WTC11 (cell line): ENCODE measurements around the gene XKR7. TPM values are rescaled to one million over a fixed set of nuclear protein-coding genes. Genes with fewer than 3 reads are reported as not detected.
A peak's percentile ranks its signal among the peaks of the same experiment; 100 is the strongest.

Experiments used
- ATAC-seq: fragments of 200-7000 bp; cut with Tn5 transposase; 2 replicates; pipeline ENCODE4 v1.10.0; 2021; ENCODE audit warnings: mild to moderate bottlenecking, moderate library complexity
- CTCF ChIA-PET: fragments of 300-600 bp; sonication (Branson Sonifier 250); formaldehyde crosslinking; loops from one replicate; lab custom pipeline; 2021; ENCODE audit warnings: antibody characterized with exemption; lab: Charles Lee
- POLR2A ChIA-PET: fragments of 350-600 bp; sonication (Branson Sonifier 250); formaldehyde crosslinking; loops from one replicate; lab custom pipeline; 2021; ENCODE audit warnings: antibody characterized with exemption; lab: Charles Lee
- DNase-seq: peaks from one replicate; pipeline ENCODE4 v3.0.0; 2021; ENCODE audit warnings: low spot score
- H3K27ac Mint-ChIP-seq: 2 replicates; pipeline ENCODE4 v1.8.0; 2021; ENCODE audit warnings: mixed read lengths
- H3K27me3 Mint-ChIP-seq: 2 replicates; pipeline ENCODE4 v1.8.0; 2021; ENCODE audit warnings: low read depth, mild to moderate bottlenecking, moderate library complexity, mixed read lengths
- H3K36me3 Mint-ChIP-seq: 2 replicates; pipeline ENCODE4 v1.8.0; 2021; ENCODE audit warnings: mixed read lengths
- H3K4me1 Mint-ChIP-seq: 2 replicates; pipeline ENCODE4 v1.8.0; 2022; ENCODE audit warnings: mixed read lengths
- H3K4me3 Mint-ChIP-seq: 2 replicates; pipeline ENCODE4 v1.8.0; 2021; ENCODE audit warnings: mild to moderate bottlenecking, moderate library complexity, mixed read lengths
- H3K9me3 Mint-ChIP-seq: 2 replicates; pipeline ENCODE4 v1.8.0; 2021; ENCODE audit warnings: mixed read lengths
- AFF4 ChIP-seq: sonication (generic); formaldehyde crosslinking; IDR thresholded peaks from 2 replicates; pipeline ENCODE4 v1.8.1; 2023; ENCODE audit warnings: mild to moderate bottlenecking, missing genetic modification reagents, borderline replicate concordance
- CDX4 ChIP-seq: fragments of 250-450 bp; sonication (Bioruptor Pico); IDR thresholded peaks from 2 replicates; pipeline ENCODE4 v1.9.0; 2021; ENCODE audit warnings: moderate library complexity, mild to moderate bottlenecking, inconsistent platforms, borderline replicate concordance
- FOXK1 ChIP-seq: sonication (generic); formaldehyde crosslinking; IDR thresholded peaks from 2 replicates; pipeline ENCODE4 v1.8.0; 2022; ENCODE audit warnings: mild to moderate bottlenecking, moderate library complexity, missing genetic modification reagents
- FOXP4 ChIP-seq: sonication (generic); formaldehyde crosslinking; IDR thresholded peaks from 2 replicates; pipeline ENCODE4 v1.8.0; 2022; ENCODE audit warnings: mild to moderate bottlenecking, missing genetic modification reagents
- GABPB1 ChIP-seq: sonication (generic); formaldehyde crosslinking; IDR thresholded peaks from 2 replicates; pipeline ENCODE4 v1.8.1; 2023; ENCODE audit warnings: mild to moderate bottlenecking, missing genetic modification reagents
- GRHL2 ChIP-seq: fragments of 250-450 bp; sonication (Bioruptor Pico); IDR thresholded peaks from 2 replicates; pipeline ENCODE4 v1.8.0; 2022; ENCODE audit warnings: mild to moderate bottlenecking, moderate library complexity; ENCODE audit not compliant: insufficient replicate concordance, severe bottlenecking
- KAT7 ChIP-seq: sonication (generic); formaldehyde crosslinking; IDR thresholded peaks from 2 replicates; pipeline ENCODE4 v1.8.1; 2023; ENCODE audit warnings: missing genetic modification reagents, mild to moderate bottlenecking, borderline replicate concordance
- MAX ChIP-seq: sonication (generic); formaldehyde crosslinking; IDR thresholded peaks from 2 replicates; pipeline ENCODE4 v1.8.0; 2022; ENCODE audit warnings: mild to moderate bottlenecking, missing genetic modification reagents
- MLX ChIP-seq: sonication (generic); formaldehyde crosslinking; IDR thresholded peaks from 2 replicates; pipeline ENCODE4 v1.8.1; 2023; ENCODE audit warnings: mild to moderate bottlenecking, missing genetic modification reagents, moderate library complexity
- NFYB ChIP-seq: sonication (generic); formaldehyde crosslinking; conservative IDR thresholded peaks from 2 replicates; pipeline ENCODE4 v1.8.0; 2022; ENCODE audit warnings: low read depth, missing genetic modification reagents
- NR3C1 ChIP-seq: sonication (generic); formaldehyde crosslinking; conservative IDR thresholded peaks from 2 replicates; pipeline ENCODE4 v1.8.1; 2023; ENCODE audit warnings: low read depth, mild to moderate bottlenecking, missing genetic modification reagents
- SOX15 ChIP-seq: fragments of 250-450 bp; sonication (Bioruptor Pico); IDR thresholded peaks from 2 replicates; pipeline ENCODE4 v1.9.0; 2021; ENCODE audit warnings: mild to moderate bottlenecking
- SP1 ChIP-seq: sonication (generic); formaldehyde crosslinking; conservative IDR thresholded peaks from 2 replicates; pipeline ENCODE4 v1.8.1; 2022; ENCODE audit warnings: missing genetic modification reagents
- ZBTB21 ChIP-seq: sonication (generic); formaldehyde crosslinking; IDR thresholded peaks from 2 replicates; pipeline ENCODE4 v1.8.1; 2023; ENCODE audit warnings: mild to moderate bottlenecking, missing genetic modification reagents, borderline replicate concordance
- ZNF138 ChIP-seq: sonication (generic); formaldehyde crosslinking; conservative IDR thresholded peaks from 2 replicates; pipeline ENCODE4 v1.8.1; 2022; ENCODE audit warnings: mild to moderate bottlenecking, moderate library complexity, missing genetic modification reagents
- ZNF219 ChIP-seq: sonication (generic); formaldehyde crosslinking; IDR thresholded peaks from 2 replicates; pipeline ENCODE4 v1.8.0; 2023; ENCODE audit warnings: missing genetic modification reagents, mild to moderate bottlenecking, borderline replicate concordance
- ZNF263 ChIP-seq: sonication (generic); formaldehyde crosslinking; IDR thresholded peaks from 2 replicates; pipeline ENCODE4 v1.8.1; 2022; ENCODE audit warnings: low read depth, mild to moderate bottlenecking, moderate library complexity, missing genetic modification reagents
- ZNF425 ChIP-seq: fragments of 250-450 bp; sonication (Bioruptor Pico); conservative IDR thresholded peaks from 2 replicates; pipeline ENCODE4 v1.9.0; 2021; ENCODE audit warnings: mild to moderate bottlenecking
- ZNF532 ChIP-seq: fragments of 250-450 bp; sonication (Bioruptor Pico); IDR thresholded peaks from 2 replicates; pipeline ENCODE4 v1.9.0; 2021; ENCODE audit warnings: mild to moderate bottlenecking, borderline replicate concordance
- total RNA-seq: library from RNA; stranded (reverse); gene quantifications from 3 replicates; pipeline ENCODE4 v1.2.3, GENCODE V29; 2021

XKR7 gene
- total RNA-seq, 1 experiment from 2014 or later, result 2.5 TPM

GRCh38 chr20:32013326-32013725 lies 45.4 kb downstream of the XKR7 start:
- H3K27ac Mint-ChIP-seq, result no peak overlapping the region
- TF ChIP-seq GABPB1 (no peak), KAT7 (no peak), AFF4 (CRISPR knock-in tag) (no peak), SOX15 (CRISPR knock-in tag) (no peak), NFYB (CRISPR knock-in tag) (no peak), GRHL2 (CRISPR knock-in tag) (no peak), ZNF219 (CRISPR knock-in tag) (no peak), ZNF425 (CRISPR knock-in tag) (no peak), ZNF532 (CRISPR knock-in tag) (no peak), MLX (CRISPR knock-in tag) (no peak)
- TF ChIP-seq, all 79 proteins: peak for 0
- ChIA-PET POLR2A (no interaction called here), CTCF (interaction anchor here (0.6 to 1.8 kb wide), 6 partner anchors 18 to 167 kb away, joined by 3 to 9 read pairs (median 5); partner anchors contain the start of gene PDRG1)
- H3K27me3 Mint-ChIP-seq, result peaks cover 16% of the 10 kb centered on the region
- no peak overlapping the region for H3K4me3 Mint-ChIP-seq
- peaks cover 49% of the 10 kb centered on the region for H3K4me1 Mint-ChIP-seq
- ATAC-seq, result no peak
- DNase-seq, result no peak
- no peaks in the 10 kb centered on the region for H3K36me3 Mint-ChIP-seq
- H3K9me3 Mint-ChIP-seq, result no peaks in the 10 kb centered on the region

- no peaks in the 10 kb centered on the region for H3K9me3 Mint-ChIP-seq
- peak overlapping the region; percentile 89 for H3K4me3 Mint-ChIP-seq
- H3K36me3 Mint-ChIP-seq, result 0 out of 2 replicates have a peak, but pooled peaks cover 3% of the 10 kb centered on the region
- H3K4me1 Mint-ChIP-seq, result peaks cover 35% of the 10 kb centered on the region
- ATAC-seq, result peak; percentile 67
- ChIA-PET POLR2A (interaction anchor here (0.6 to 1.2 kb wide), 7 partner anchors 10 to 340 kb away, joined by 3 to 8 read pairs (median 4); partner anchors contain the start of genes ASXL1 and PDRG1), CTCF (interaction anchor here (0.6 to 2.6 kb wide), 58 partner anchors 8 to 1658 kb away, joined by 3 to 51 read pairs (median 4); partner anchors contain the start of genes HCK, PDRG1, TM9SF4 and XKR7)
- peaks cover 16% of the 10 kb centered on the region for H3K27me3 Mint-ChIP-seq
- H3K27ac Mint-ChIP-seq, result peak overlapping the region; percentile 83
- DNase-seq, result peak; percentile 93
- TF ChIP-seq ZBTB21 (peak; percentile 72; the same call in 1 of the 2 replicates), FOXK1 (CRISPR knock-in tag) (0 out of 2 replicates have a peak, but pooled peaks have one; percentile 34), ZNF138 (CRISPR knock-in tag) (no peak; the same call in 1 of the 2 replicates), FOXP4 (peak; percentile 38; the same call in 1 of the 2 replicates), CDX4 (CRISPR knock-in tag) (no peak), SP1 (CRISPR knock-in tag) (0 out of 2 replicates have a peak, but pooled peaks have one; percentile 44), ZNF263 (CRISPR knock-in tag) (no peak), NR3C1 (no peak), MAX (peak; percentile 50; the same call in 1 of the 2 replicates)
Observed at GRCh38 chr20:32017711-32018251, 49.8 kb downstream of the XKR7 start.
